GM19193 (cell line): ENCODE measurements around the gene SMC4.

Experiments used
- POLR2A ChIP-seq: IDR thresholded peaks from 4 replicates; pipeline ENCODE4 v1.6.1; 2011; ENCODE audit not compliant: insufficient read depth, insufficient read length; ENCODE audit errors: extremely low read depth

SMC4 gene

DNA sequence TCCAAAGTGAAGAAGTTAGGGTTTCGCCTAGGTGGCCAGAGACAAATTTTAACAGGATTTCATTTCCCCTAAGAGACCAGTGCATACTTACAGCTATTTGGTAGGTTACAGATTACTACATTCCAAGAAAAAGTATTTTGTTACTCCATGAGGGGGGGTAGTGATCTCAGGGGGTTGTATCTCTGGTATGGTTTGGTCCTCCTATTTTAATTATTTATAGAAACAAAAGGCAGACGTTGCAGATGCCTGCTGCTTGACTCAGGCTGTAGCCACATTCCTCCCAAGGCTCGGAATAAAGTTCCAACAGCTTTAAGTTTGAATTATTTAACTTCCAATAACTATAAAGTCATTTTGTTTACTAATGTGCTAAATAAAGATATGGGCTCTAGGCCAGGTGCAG, 51.4 kb downstream of the SMC4 start:
- TF ChIP-seq POLR2A = no peak

DNA sequence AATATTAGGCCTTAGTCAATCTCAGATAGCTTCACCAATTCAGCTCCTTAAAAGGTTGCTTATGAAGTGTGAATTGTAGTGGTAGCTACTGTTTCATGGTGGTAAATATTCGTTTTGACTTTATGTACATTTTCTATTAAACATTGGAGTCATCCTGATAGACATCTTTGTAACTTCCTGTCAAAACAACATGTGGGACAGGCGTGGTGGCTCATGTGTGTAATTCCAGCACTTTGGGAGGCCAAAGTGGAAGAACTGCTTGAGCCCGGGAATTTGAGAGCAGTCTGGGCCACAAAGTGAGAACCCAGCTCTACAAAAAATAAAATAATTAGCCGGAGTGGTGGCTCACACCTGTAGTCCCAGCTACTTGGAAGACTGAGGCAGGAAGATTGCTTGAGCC, 52.2 kb downstream of the SMC4 start:
- TF ChIP-seq POLR2A = no peak

DNA sequence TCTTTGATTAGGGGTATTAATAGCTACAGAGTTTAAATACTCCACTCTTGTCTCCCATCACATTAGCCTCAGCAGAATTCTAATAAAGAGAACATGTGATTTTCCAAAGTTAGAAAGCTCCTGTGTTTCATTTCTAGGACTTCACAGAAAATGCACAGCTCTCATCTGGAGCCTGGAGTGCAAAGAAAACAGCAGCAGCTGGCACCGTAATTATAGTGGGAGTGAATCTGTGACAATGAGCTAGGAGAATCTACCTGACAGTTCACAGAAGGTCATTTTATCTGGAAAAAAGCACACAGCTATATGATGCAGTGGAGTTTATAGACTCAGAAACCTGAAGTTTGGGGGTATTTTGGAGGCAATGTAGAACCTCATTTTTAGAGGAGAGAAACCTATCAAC, 55.5 kb downstream of the SMC4 start:
- TF ChIP-seq POLR2A = no peak

DNA sequence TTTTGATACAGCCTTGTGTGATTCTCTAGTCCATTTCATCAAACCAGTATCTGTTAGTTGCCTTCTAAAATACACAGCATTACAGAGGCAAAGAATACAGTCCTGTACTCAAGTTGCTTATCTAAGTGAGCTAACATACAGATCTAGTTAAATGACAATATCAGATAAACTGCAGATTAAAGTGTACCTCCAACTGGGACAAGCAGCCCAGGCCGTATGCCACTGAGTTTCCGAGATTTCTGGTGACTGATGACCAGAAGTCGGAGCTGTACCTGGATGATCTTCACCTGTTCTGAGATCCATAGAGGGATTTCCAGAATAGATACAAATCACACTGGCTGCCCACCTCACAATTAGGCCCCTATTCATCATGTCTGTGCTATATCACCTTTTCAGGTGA, 56.4 kb downstream of the SMC4 start:
- TF ChIP-seq POLR2A = no peak

DNA sequence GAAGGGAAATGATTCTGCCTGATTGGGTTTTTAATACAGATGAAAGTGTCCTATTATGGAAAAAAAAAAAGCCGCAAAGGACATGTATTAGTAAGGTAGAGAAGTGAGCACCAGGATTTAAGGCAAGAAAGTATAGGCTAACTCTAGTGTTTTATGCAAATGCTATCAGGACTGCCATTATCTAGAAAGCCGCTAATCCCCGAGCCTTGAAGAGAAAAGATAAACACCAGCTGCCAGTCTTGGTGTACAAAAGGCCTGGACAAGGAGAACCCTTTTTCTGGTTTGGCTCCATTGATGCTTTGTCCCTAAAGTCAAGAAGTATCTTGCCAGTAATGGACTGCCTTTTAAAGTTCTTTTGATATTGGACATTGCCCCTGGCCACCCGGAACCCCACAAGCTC, 58.7 kb downstream of the SMC4 start:
- TF ChIP-seq POLR2A = no peak

DNA sequence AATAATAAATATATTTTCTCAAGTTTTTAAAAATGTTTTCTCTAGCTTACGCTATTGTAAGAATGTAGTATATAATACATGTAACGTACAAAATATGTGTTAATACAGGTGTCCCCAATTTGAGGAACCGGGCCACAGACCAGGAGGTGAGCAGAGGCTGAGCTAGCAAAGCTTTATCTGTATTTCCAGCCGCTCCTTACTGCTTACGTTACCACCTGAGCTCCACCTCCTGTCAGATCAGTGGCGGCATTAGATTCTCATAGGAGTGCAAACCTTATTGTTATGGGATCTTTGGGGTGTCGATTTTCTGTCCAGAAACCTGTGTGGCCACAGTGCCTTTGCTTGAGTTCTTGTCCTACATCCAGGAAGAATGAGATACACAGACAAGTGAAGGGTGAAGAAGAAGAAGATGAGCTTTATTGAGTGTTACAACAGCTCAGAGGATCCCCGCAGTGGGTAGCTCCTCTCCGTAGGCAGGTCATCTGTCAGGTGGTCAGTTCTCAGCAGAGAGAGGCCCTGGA, 60.1 kb downstream of the SMC4 start:
- no peak for TF ChIP-seq POLR2A

DNA sequence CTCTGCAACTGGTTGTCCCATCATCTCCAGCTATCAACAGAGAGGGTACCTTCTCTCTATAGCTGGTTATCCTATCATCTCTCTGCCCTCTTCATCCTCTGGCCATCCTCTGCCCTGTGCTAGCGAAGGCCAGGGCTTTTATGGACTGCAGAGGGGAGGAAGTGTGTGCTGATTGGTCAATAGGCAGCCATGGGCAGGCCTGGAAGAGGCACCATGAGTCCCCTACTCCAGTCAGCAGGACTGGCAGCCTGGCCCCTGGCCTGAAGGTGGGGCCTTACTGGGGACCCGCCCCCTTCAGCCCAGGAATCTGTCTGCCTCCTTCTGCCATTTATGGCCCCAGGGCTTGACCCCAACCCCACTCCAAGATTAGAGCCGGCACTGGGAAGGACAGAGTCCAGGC, 60.6 kb downstream of the SMC4 start:
- no peak for TF ChIP-seq POLR2A

DNA sequence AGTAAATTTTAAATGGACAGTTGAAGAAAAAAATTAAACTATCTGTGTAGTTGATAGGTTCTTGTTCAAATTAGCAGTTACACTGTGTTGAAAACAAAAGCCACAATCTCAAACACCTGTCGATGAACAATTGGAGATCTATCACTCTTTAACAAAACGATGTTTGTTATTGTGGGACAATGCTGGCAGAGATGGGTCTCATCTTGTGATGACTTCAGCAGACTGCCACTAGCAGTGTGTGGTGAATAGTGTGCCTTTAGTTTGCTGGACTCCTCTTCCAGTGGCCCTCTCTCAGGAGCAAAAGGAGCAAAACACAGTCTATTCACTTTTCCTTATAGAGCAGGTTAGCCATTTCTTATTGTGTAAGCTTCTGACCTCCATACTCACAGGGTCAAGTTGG, 64.9 kb downstream of the SMC4 start:
- no peak for TF ChIP-seq POLR2A

DNA sequence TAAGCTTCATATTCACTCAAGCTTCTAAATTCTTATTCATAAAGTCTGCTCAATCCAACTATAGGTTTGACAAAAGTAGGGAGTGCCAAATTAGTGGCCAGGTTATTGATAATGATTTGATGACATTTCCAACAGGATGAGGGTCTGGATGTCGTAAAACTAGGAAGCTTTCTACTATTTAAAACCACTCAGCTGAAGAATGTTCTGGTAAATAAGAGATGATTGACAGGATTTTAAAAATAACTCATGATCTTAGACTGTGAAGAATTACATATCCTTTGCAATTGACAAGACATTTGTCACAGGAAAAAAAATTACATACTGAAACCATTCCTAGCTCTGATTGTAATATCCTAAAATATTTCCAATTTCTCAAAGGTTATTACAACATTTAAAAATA, 65.5 kb downstream of the SMC4 start:
- no peak for TF ChIP-seq POLR2A

DNA sequence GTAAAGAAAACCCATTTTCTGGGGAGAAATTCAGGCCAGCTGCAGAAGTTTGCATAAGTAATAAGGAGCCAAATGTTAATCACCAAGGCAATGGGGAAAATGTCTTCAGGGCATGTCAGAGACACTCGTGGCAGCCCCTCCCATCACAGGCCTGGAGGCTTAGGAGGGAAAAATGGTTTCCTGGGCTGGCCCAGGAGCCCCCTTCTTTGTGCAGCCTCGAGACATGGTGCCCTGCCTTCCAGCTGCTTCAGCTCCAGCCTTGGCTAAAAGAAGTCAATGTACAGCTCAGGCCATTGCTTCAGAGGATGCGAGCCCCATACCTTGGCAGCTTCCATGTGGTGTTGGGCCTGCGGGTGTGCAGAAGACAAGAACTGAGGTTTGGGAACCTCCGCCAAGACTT, 70.7 kb downstream of the SMC4 start:
- no peak for TF ChIP-seq POLR2A

DNA sequence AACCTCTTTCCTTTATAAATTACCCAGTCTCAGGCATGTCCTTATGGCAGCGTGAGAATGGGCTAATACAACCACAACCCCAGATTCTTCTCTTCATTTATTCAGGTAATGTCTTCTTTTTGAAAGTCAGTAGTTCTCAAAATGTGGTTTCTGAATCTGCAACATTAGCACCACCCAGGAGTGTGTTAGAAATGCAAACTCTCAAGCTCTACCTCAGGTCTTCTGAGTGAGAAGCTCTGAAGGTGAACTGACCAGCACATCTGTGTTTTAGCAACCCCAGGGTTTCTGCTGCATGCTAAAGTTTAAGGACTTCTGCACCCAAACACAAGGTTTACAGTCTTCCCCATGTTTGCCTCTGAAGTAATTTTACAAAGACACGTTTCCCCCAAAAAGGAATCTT, 72.4 kb downstream of the SMC4 start:
- no peak for TF ChIP-seq POLR2A

DNA sequence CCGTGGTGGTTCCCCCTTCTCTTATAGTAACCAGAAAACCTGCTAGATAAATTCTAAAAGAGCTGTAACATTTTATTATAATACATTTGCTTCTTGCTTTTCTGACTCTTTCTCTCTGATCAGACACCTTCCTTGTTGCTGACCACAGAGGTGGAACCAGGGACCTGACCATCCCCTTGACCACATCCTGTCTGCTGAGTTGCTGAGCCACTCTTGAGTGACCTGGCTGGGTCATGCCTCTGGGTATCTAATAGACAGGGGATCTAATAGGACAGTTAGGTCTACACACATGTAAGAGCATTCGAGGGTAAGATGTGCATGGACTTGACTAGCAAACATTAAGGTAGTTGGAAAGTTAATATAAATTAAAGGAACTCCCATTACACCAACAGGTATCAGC, 72.9 kb downstream of the SMC4 start:
- no peak for TF ChIP-seq POLR2A

DNA sequence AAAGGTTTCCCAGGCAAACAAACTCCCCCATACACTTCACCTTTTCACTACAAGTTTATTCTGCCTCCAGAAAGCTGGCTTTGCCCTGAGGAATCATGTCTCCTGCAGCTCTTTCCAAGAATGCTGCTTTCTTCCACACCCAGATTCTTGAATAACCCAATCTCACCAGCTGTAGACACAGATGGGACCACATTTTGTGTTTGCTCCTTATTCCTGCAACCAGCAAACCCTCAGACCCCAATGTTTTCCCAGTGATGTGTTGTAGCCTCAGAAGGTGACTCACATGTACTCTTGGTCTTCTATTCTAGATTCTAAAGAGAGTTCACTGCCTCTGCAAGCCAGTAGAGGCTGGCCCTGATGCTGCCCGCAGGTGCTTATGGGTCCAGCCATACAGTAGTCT, 73.8 kb downstream of the SMC4 start:
- TF ChIP-seq POLR2A = no peak

DNA sequence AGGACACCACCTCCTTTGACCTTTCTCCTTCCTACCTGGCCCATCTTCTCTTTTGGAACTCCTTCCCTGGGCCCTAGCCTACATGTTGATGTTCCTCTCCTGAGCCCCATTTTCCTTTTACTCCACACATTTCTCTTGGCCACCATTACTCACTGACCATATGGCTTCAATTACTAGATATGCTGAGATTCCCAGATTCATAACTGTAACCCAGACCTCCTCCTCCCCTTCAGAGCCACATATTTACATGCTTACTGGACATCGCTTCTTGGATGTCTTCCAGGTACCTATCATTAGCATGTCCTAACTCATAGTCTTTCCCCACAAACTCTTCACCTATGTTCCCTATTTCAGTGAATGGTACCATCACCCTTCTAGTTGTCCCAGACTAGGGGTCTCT, 74.5 kb downstream of the SMC4 start:
- TF ChIP-seq POLR2A = no peak

DNA sequence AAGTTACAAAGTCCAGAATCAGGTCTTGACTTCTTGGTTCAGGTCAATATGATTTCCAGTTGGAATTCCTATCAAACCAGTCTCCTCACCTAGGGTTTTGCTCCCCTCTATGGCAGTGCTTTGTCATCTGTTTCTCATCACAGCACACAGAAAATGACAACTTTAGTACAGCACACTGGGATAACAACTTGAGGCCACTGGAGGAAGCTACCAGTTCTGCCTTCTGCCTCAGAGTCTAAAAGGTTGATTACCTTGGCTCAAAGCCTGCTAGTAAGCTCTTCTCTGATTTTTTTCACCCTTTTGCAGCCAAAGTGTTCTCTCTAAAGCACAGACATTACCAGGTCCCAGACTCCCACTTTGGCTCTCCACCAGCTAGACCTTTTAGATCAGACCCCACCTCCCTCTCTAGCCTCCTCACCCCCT, 75.0 kb downstream of the SMC4 start:
- no peak for TF ChIP-seq POLR2A

DNA sequence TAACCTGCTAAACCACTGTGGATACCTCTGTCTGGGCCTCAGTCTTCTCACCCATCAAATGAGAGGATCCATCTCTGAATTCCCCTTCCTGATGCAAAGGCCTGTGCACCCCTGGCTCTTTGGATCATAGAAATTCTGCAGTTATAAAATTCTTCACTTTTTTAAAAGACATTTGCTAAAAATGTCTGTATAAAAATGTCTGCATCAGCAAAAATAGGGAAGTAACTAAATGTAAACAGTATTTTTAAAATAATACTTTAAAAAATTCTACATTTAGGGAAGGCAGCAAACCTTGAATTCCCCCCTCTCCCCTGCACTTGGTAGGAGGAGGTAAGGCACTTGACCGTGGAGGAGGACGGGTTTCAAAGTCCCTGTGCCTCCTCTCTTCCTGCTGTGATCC, 75.7 kb downstream of the SMC4 start:
- no peak for TF ChIP-seq POLR2A

DNA sequence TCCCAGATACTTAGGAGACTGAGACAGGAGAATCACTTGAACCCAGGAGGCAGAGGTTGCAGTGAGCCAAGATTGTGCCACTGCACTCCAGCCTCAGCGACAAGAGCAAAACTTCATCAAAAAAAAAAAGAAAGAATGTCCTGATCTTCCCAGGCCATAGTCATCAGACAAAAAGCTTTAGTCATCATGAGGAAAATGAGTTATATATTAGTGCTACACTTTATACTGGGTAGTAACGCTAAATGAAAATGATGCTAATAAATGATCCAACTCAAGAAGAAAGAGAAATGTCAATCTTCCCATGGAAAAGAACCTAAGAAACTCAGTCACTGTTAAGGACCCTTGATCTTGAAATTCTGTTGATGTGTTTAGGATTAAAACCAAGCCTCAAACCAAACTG, 76.4 kb downstream of the SMC4 start:
- TF ChIP-seq POLR2A = no peak
